Liver (tissue), 9 donors: ENCODE results near the gene DSCAM. TPM values are rescaled to one million over a fixed set of nuclear protein-coding genes. Genes with fewer than 3 reads are reported as not detected.

Source experiments
- DNase-seq: peaks from one replicate; pipeline ENCODE4 v3.0.0-alpha.2; 2017; ENCODE audit warnings: low spot score
- H3K27ac ChIP-seq, 2 donors: one replicate each; pipeline ENCODE4 v1.7.0; 2013; ENCODE audit warnings: inconsistent platforms in 2 of 2, low read length in 2 of 2, control low read depth in 1 of 2, low read depth in 1 of 2, mild to moderate bottlenecking in 1 of 2
- H3K27me3 ChIP-seq, 4 donors: one replicate each; pipeline versions ENCODE4 v1.6.1 to v1.7.0; 2013; ENCODE audit warnings: low read length in 3 of 4, inconsistent platforms in 1 of 4, mild to moderate bottlenecking in 1 of 4, moderate library complexity in 1 of 4; ENCODE audit not compliant: control insufficient read depth in 4 of 4, insufficient read depth in 4 of 4
- H3K36me3 ChIP-seq, 4 donors: one replicate each; pipeline versions ENCODE4 v1.6.1 to v1.7.0; 2013; ENCODE audit warnings: low read length in 3 of 4, mild to moderate bottlenecking in 3 of 4, low read depth in 1 of 4, moderate library complexity in 1 of 4; ENCODE audit not compliant: control insufficient read depth in 4 of 4, insufficient read depth in 3 of 4
- H3K4me1 ChIP-seq, 4 donors: one replicate each; pipeline versions ENCODE4 v1.6.1 to v1.7.0; 2013; ENCODE audit warnings: low read length in 3 of 4, mild to moderate bottlenecking in 3 of 4, moderate library complexity in 1 of 4; ENCODE audit not compliant: control insufficient read depth in 4 of 4, insufficient read depth in 4 of 4
- H3K4me3 ChIP-seq, 3 donors: one replicate each; pipeline versions ENCODE4 v1.6.1 to v1.7.0; 2013; ENCODE audit warnings: low read length in 3 of 3, control low read depth in 1 of 3, low read depth in 1 of 3, mild to moderate bottlenecking in 1 of 3
- H3K9ac ChIP-seq, 2 donors: one replicate each; pipeline ENCODE4 v1.7.0; 2013; ENCODE audit warnings: low read length in 2 of 2, mild to moderate bottlenecking in 2 of 2, moderate library complexity in 2 of 2, control low read depth in 1 of 2, low read depth in 1 of 2
- H3K9me3 ChIP-seq, 4 donors: one replicate each; pipeline versions ENCODE4 v1.6.1 to v1.7.0; 2013; ENCODE audit warnings: low read length in 3 of 4; ENCODE audit not compliant: control insufficient read depth in 4 of 4
- EGR1 ChIP-seq, 2 donors: IDR thresholded peaks; 2 replicates each; pipeline ENCODE4 v1.6.1; 2016 to 2018; ENCODE audit warnings: antibody characterized with exemption in 2 of 2, low read depth in 2 of 2
- FOXA1 ChIP-seq: IDR thresholded peaks from 2 replicates; pipeline ENCODE4 v1.6.1; 2016; ENCODE audit warnings: antibody characterized with exemption
- FOXA2 ChIP-seq: IDR thresholded peaks from 2 replicates; pipeline ENCODE4 v1.6.1; 2016; ENCODE audit warnings: antibody characterized with exemption
- GABPA ChIP-seq, 2 donors: IDR thresholded peaks in 1 of 2; conservative IDR thresholded peaks in 1 of 2; 2 replicates each; pipeline ENCODE4 v1.6.1; 2016; ENCODE audit warnings: antibody characterized with exemption in 2 of 2, mild to moderate bottlenecking in 1 of 2, moderate library complexity in 1 of 2
- HNF4A ChIP-seq, 2 donors: conservative IDR thresholded peaks; 2 replicates each; pipeline ENCODE4 v1.6.1; 2016; ENCODE audit warnings: antibody characterized with exemption in 2 of 2, mild to moderate bottlenecking in 2 of 2
- HNF4G ChIP-seq: IDR thresholded peaks from 2 replicates; pipeline ENCODE4 v1.6.1; 2016; ENCODE audit warnings: antibody characterized with exemption
- JUND ChIP-seq, 2 donors: IDR thresholded peaks; 2 replicates each; pipeline ENCODE4 v1.6.1; 2016; ENCODE audit warnings: antibody characterized with exemption in 2 of 2
- NR2F2 ChIP-seq: IDR thresholded peaks from 2 replicates; pipeline ENCODE4 v1.6.1; 2016; ENCODE audit warnings: antibody characterized with exemption
- RAD21 ChIP-seq, 2 donors: IDR thresholded peaks; 2 replicates each; pipeline ENCODE4 v1.6.1; 2016; ENCODE audit warnings: antibody characterized with exemption in 2 of 2, mild to moderate bottlenecking in 2 of 2
- RXRA ChIP-seq, 2 donors: IDR thresholded peaks; 2 replicates each; pipeline ENCODE4 v1.6.1; 2017 to 2018; ENCODE audit warnings: antibody characterized with exemption in 2 of 2, mild to moderate bottlenecking in 1 of 2
- SP1 ChIP-seq: IDR thresholded peaks from 2 replicates; pipeline ENCODE4 v1.6.1; 2018; ENCODE audit warnings: antibody characterized with exemption, mild to moderate bottlenecking
- TAF1 ChIP-seq: conservative IDR thresholded peaks from 2 replicates; pipeline ENCODE4 v1.6.1; 2016; ENCODE audit warnings: antibody characterized with exemption, mild to moderate bottlenecking
- YY1 ChIP-seq: IDR thresholded peaks from 2 replicates; pipeline ENCODE4 v1.6.1; 2016; ENCODE audit warnings: antibody characterized with exemption, mild to moderate bottlenecking
- WGBS: extraction: QIAGEN DNeasy Blood & Tissue Kit; methylation state at CpG from one replicate; pipeline ENCODE4 v1.1.7; 2013; 5-methylcytosine and 5-hydroxymethylcytosine counted together
- polyA plus RNA-seq, 2 donors: library from polyadenylated mRNA; stranded (reverse) in 1 of 2; unstranded in 1 of 2; fragments of 200-250 nt in 1 of 2; fragments of >200 nt in 1 of 2; fragmentation: Nextera tagmentation in 1 of 2; extraction: Ambion mirVana in 1 of 2; gene quantifications; one replicate each; pipeline versions ENCODE4 v1.2.1 to v1.2.3, GENCODE V29; 2013 to 2015
- total RNA-seq, 2 donors: library from RNA; depleted of rRNA; stranded (reverse); fragments of >200 nt; gene quantifications; one replicate each; pipeline ENCODE4 v1.2.3, GENCODE V29; 2014
- TF ChIP-seq, protein P1 (sequence below): IDR thresholded peaks from 2 replicates; pipeline ENCODE4 v1.6.1; 2016; ENCODE audit warnings: antibody characterized with exemption, mild to moderate bottlenecking
- TF ChIP-seq, protein P2 (sequence below): IDR thresholded peaks from 2 replicates; pipeline ENCODE4 v1.6.1; 2016; ENCODE audit warnings: antibody characterized with exemption
- TF ChIP-seq, protein P3 (sequence below): IDR thresholded peaks from 2 replicates; pipeline ENCODE4 v1.6.1; 2016; ENCODE audit warnings: antibody characterized with exemption
- TF ChIP-seq, protein P4 (sequence below): IDR thresholded peaks from 2 replicates; pipeline ENCODE4 v1.6.1; 2016; ENCODE audit warnings: antibody characterized with exemption
- TF ChIP-seq, protein P5 (sequence below): fragments of 150-350 bp; IDR thresholded peaks from 2 replicates; pipeline ENCODE4 v1.5.1; 2017; ENCODE audit warnings: improper control_type of control experiment, low read depth, low read length; ENCODE audit not compliant: missing input control
- donor health status: healthy.
- donor health status: healthy.
- donor health status: healthy.
- donor health status: healthy.
- donor health status: healthy.

The DSCAM gene
- total and polyA plus RNA-seq, 4 donors: 0.02 to 0.23 (median 0.10) TPM

DNA sequence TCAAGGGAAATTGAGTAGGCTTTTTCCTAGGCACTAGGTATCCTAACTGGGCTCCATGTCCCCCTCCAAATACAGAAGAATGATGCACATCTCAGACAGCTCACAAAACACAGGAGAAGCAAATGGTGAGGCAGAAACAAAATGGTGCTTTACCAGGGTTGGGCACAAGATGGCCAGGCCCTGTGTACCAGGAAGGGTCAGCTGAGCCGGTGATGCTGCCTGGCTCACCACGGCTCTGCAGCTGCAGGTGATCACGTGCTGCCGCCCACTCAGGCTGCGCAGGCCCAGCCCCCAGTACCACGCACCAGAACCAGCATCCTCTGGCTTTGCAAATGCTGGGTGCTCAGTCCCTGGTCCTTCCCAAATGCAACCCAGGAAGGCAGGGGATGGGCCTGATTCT lies 993 bp upstream of the DSCAM start:
- peaks cover 3 to 25% (median 5%) of the 10 kb centered on the region in 4 donors for H3K27me3 ChIP-seq
- no peak overlapping the region for H3K4me3 ChIP-seq
- no peak overlapping the region for H3K9ac ChIP-seq
- no peak for DNase-seq
- 87% methylated on average over 6 of the region's 6 CpGs for WGBS
- TF ChIP-seq, protein P1, sequence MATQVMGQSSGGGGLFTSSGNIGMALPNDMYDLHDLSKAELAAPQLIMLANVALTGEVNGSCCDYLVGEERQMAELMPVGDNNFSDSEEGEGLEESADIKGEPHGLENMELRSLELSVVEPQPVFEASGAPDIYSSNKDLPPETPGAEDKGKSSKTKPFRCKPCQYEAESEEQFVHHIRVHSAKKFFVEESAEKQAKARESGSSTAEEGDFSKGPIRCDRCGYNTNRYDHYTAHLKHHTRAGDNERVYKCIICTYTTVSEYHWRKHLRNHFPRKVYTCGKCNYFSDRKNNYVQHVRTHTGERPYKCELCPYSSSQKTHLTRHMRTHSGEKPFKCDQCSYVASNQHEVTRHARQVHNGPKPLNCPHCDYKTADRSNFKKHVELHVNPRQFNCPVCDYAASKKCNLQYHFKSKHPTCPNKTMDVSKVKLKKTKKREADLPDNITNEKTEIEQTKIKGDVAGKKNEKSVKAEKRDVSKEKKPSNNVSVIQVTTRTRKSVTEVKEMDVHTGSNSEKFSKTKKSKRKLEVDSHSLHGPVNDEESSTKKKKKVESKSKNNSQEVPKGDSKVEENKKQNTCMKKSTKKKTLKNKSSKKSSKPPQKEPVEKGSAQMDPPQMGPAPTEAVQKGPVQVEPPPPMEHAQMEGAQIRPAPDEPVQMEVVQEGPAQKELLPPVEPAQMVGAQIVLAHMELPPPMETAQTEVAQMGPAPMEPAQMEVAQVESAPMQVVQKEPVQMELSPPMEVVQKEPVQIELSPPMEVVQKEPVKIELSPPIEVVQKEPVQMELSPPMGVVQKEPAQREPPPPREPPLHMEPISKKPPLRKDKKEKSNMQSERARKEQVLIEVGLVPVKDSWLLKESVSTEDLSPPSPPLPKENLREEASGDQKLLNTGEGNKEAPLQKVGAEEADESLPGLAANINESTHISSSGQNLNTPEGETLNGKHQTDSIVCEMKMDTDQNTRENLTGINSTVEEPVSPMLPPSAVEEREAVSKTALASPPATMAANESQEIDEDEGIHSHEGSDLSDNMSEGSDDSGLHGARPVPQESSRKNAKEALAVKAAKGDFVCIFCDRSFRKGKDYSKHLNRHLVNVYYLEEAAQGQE: no peak
- TF ChIP-seq FOXA2: no peak
- TF ChIP-seq, protein P2, sequence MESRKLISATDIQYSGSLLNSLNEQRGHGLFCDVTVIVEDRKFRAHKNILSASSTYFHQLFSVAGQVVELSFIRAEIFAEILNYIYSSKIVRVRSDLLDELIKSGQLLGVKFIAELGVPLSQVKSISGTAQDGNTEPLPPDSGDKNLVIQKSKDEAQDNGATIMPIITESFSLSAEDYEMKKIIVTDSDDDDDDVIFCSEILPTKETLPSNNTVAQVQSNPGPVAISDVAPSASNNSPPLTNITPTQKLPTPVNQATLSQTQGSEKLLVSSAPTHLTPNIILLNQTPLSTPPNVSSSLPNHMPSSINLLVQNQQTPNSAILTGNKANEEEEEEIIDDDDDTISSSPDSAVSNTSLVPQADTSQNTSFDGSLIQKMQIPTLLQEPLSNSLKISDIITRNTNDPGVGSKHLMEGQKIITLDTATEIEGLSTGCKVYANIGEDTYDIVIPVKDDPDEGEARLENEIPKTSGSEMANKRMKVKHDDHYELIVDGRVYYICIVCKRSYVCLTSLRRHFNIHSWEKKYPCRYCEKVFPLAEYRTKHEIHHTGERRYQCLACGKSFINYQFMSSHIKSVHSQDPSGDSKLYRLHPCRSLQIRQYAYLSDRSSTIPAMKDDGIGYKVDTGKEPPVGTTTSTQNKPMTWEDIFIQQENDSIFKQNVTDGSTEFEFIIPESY: no peak
- no peaks in the 10 kb centered on the region for H3K36me3 ChIP-seq
- no peak overlapping the region for H3K27ac ChIP-seq
- no peaks in the 10 kb centered on the region for H3K9me3 ChIP-seq
- peaks cover 0 to 6% (median under 1%) of the 10 kb centered on the region in 4 donors for H3K4me1 ChIP-seq

DNA sequence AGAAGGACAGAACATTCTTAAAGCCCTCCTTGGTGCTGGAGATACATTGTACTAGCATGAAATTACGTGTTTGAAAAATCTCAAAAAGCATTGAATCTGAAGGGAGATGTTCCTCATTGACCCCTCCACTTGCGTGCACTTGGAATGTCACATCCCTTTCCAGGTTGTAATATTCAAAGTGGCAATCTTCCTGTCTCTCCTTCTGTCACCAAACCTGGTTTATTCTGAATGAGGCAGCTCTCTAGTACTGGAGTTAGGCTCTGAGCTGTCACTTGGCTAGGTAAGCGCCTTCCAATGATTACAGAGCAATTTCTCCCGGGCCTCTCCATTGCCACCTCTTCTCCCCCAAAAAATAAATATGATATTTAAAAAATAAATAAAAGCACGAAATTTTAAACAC lies 855 bp downstream of the DSCAM start:
- Histone ChIP-seq H3K27ac (no peak overlapping the region), H3K4me1 (peaks cover 0 to 6% (median under 1%) of the 10 kb centered on the region in 4 donors), H3K27me3 (peaks cover 3 to 20% (median 7%) of the 10 kb centered on the region in 4 donors), H3K9me3 (no peaks in the 10 kb centered on the region), H3K4me3 (peak overlapping the region in 1 of 3 donors; percentile 39), H3K36me3 (no peaks in the 10 kb centered on the region), H3K9ac (no peak overlapping the region)
- 23% methylated on average over 5 of the region's 5 CpGs for WGBS
- no peak for DNase-seq
- TF ChIP-seq, protein P3, sequence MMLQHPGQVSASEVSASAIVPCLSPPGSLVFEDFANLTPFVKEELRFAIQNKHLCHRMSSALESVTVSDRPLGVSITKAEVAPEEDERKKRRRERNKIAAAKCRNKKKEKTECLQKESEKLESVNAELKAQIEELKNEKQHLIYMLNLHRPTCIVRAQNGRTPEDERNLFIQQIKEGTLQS: no peak
- no peak for TF ChIP-seq RXRA (IDR thresholded peaks at IDR 0.05)
- no peak for TF ChIP-seq GABPA (IDR thresholded peaks at IDR 0.05 in 1 of 2, conservative IDR thresholded peaks at IDR 0.05 in 1 of 2)
- TF ChIP-seq, protein P4, sequence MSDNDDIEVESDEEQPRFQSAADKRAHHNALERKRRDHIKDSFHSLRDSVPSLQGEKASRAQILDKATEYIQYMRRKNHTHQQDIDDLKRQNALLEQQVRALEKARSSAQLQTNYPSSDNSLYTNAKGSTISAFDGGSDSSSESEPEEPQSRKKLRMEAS: no peak
- TF ChIP-seq, protein P1: no peak
- TF ChIP-seq NR2F2: no peak
- TF ChIP-seq FOXA1: no peak
- no peak for TF ChIP-seq RAD21 (IDR thresholded peaks at IDR 0.05)
- no peak for TF ChIP-seq HNF4A (conservative IDR thresholded peaks at IDR 0.05)
- no peak for TF ChIP-seq SP1
- TF ChIP-seq HNF4G: no peak
- TF ChIP-seq YY1: no peak
- no peak for TF ChIP-seq FOXA2
- TF ChIP-seq, protein P2: no peak
- no peak for TF ChIP-seq TAF1
- TF ChIP-seq, protein P5, sequence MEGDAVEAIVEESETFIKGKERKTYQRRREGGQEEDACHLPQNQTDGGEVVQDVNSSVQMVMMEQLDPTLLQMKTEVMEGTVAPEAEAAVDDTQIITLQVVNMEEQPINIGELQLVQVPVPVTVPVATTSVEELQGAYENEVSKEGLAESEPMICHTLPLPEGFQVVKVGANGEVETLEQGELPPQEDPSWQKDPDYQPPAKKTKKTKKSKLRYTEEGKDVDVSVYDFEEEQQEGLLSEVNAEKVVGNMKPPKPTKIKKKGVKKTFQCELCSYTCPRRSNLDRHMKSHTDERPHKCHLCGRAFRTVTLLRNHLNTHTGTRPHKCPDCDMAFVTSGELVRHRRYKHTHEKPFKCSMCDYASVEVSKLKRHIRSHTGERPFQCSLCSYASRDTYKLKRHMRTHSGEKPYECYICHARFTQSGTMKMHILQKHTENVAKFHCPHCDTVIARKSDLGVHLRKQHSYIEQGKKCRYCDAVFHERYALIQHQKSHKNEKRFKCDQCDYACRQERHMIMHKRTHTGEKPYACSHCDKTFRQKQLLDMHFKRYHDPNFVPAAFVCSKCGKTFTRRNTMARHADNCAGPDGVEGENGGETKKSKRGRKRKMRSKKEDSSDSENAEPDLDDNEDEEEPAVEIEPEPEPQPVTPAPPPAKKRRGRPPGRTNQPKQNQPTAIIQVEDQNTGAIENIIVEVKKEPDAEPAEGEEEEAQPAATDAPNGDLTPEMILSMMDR: no peak
- TF ChIP-seq EGR1 (IDR thresholded peaks at IDR 0.05; ENCODE audit: low read depth in 2 of 2): no peak
- no peak for TF ChIP-seq JUND (IDR thresholded peaks at IDR 0.05)
